Lower lobe of right lung (tissue), 2 donors: ENCODE results near the gene VAC14. TPM values are rescaled to one million over a fixed set of nuclear protein-coding genes. Genes with fewer than 3 reads are reported as not detected.

ENCODE experiments used
- ATAC-seq, 2 donors: fragments of 200-7000 bp; cut with Tn5 transposase; one replicate each; pipeline ENCODE4 v1.9.1; 2020 to 2022; ENCODE audit warnings: mild to moderate bottlenecking in 2 of 2, moderate library complexity in 2 of 2
- DNase-seq: peaks from one replicate; pipeline ENCODE4 v3.0.0-alpha.2; 2020
- H3K27ac ChIP-seq: fragments of 200-600 bp; one replicate; pipeline ENCODE4 v1.8.0; 2022
- H3K27me3 ChIP-seq: fragments of 200-600 bp; one replicate; pipeline ENCODE4 v1.8.0; 2022; ENCODE audit warnings: low read depth
- H3K36me3 ChIP-seq: fragments of 200-600 bp; one replicate; pipeline ENCODE4 v1.8.0; 2022; ENCODE audit warnings: mild to moderate bottlenecking
- H3K4me1 ChIP-seq: fragments of 200-600 bp; one replicate; pipeline ENCODE4 v1.8.0; 2022
- H3K4me3 ChIP-seq: fragments of 200-600 bp; one replicate; pipeline ENCODE4 v1.8.0; 2022; ENCODE audit warnings: mild to moderate bottlenecking
- H3K9me3 ChIP-seq: fragments of 200-600 bp; one replicate; pipeline ENCODE4 v1.8.0; 2022
- intact Hi-C: fragments of 100-400 bp; cut with DNase I; formaldehyde crosslinking; loops from one replicate; pipeline ENCODE4 v1.11.0; 2022
- total RNA-seq: library from RNA; stranded (reverse); fragmentation: NEBNext Ultra II Directional; extraction: Animal tissue kit (Norgen Biotek cat#: 25700); gene quantifications from one replicate; pipeline ENCODE4 v1.2.1, GENCODE V29; 2021
- TF ChIP-seq, protein P1 (sequence below): fragments of 200-600 bp; IDR thresholded peaks from one replicate; pipeline ENCODE4 v1.8.0; 2022; ENCODE audit warnings: antibody characterized with exemption, mild to moderate bottlenecking
- donor health status: DM: no; HTN: yes; CAD: no; lungs with severe emphysema.

VAC14 gene
- total RNA-seq, 1 donor from 2014 or later: 49.1 TPM

DNA sequence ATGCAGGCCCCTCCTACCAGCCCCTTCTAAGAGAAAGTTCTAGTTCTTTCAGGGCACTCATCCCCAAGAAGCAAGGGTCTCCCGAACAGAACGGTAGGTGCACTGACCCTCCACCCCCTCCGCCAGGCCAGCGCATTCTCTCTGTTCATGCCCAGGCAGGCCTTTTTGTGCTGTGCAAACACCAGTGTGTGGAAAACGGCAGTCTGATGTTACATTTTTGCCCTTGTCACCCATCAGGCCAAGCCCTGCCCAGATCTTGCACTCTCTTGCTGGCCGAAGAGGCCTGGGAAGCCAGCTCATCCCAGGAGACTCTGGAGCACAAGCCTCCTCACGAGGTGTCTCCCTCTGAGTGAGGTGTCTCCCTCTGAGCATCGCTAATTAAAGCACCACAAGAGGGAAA, 99.0 kb downstream of the VAC14 start:
- H3K4me1 ChIP-seq: peaks cover 62% of the 10 kb centered on the region
- TF ChIP-seq, protein P1, sequence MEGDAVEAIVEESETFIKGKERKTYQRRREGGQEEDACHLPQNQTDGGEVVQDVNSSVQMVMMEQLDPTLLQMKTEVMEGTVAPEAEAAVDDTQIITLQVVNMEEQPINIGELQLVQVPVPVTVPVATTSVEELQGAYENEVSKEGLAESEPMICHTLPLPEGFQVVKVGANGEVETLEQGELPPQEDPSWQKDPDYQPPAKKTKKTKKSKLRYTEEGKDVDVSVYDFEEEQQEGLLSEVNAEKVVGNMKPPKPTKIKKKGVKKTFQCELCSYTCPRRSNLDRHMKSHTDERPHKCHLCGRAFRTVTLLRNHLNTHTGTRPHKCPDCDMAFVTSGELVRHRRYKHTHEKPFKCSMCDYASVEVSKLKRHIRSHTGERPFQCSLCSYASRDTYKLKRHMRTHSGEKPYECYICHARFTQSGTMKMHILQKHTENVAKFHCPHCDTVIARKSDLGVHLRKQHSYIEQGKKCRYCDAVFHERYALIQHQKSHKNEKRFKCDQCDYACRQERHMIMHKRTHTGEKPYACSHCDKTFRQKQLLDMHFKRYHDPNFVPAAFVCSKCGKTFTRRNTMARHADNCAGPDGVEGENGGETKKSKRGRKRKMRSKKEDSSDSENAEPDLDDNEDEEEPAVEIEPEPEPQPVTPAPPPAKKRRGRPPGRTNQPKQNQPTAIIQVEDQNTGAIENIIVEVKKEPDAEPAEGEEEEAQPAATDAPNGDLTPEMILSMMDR: no peak
- peak overlapping the region; percentile 47 for H3K27ac ChIP-seq
- peaks cover 9% of the 10 kb centered on the region for H3K36me3 ChIP-seq
- no peak for DNase-seq
- H3K9me3 ChIP-seq: no peaks in the 10 kb centered on the region
- H3K4me3 ChIP-seq: no peak overlapping the region
- ATAC-seq: no peak
- intact Hi-C loops: no loop called here
- no peaks in the 10 kb centered on the region for H3K27me3 ChIP-seq

DNA sequence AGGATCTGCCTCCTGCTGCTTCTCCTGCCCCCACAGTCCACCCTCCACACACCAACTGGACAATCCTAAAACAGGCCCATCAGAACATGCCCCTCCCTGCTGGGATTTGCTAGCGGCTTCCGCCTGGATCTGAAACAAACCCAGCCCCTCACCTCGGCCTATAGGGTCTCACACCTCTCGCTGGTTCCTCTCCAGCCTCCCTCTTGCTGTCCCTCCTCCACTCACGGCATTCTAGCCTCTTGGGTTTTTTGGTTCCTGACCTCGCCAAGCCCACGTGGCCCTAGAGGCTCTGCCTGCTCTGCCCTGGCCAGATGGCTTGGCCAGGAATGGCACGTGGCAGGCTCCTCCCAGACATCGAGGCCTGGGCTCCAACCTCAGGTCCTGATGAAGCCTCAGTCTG, 99.4 kb downstream of the VAC14 start:
- H3K27ac ChIP-seq: no peak overlapping the region
- TF ChIP-seq, protein P1: no peak
- H3K27me3 ChIP-seq: no peaks in the 10 kb centered on the region
- H3K36me3 ChIP-seq: peaks cover 9% of the 10 kb centered on the region
- ATAC-seq: no peak
- no peak overlapping the region for H3K4me3 ChIP-seq
- H3K4me1 ChIP-seq: peaks cover 62% of the 10 kb centered on the region
- no peak for DNase-seq
- no peaks in the 10 kb centered on the region for H3K9me3 ChIP-seq
- intact Hi-C loops: no loop called here

DNA sequence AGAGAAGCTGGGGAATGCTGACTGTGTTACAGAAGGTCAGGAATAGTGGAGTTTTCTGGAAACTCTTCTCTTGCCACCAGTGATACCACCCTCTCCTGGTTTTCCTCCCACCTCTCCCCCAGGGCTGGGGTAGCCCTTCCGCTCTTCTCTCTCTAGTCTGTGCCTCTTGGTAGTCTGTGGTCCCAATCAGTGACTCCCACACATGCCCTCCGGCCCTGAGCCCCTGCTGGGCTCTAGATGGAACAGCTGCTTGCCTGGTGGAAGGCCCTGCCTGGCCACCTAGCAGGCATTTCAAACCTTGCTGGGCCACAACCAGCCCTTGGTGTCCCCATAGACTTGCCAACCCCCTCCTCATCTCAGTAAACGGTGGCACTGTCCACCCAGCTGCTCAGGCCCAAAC, 99.9 kb downstream of the VAC14 start:
- Histone ChIP-seq H3K36me3 (peaks cover 9% of the 10 kb centered on the region), H3K9me3 (no peaks in the 10 kb centered on the region), H3K4me1 (peaks cover 62% of the 10 kb centered on the region), H3K27ac (no peak overlapping the region), H3K4me3 (no peak overlapping the region), H3K27me3 (no peaks in the 10 kb centered on the region)
- intact Hi-C loops: no loop called here
- DNase-seq (no peak), ATAC-seq (no peak)
- TF ChIP-seq, protein P1: no peak

DNA sequence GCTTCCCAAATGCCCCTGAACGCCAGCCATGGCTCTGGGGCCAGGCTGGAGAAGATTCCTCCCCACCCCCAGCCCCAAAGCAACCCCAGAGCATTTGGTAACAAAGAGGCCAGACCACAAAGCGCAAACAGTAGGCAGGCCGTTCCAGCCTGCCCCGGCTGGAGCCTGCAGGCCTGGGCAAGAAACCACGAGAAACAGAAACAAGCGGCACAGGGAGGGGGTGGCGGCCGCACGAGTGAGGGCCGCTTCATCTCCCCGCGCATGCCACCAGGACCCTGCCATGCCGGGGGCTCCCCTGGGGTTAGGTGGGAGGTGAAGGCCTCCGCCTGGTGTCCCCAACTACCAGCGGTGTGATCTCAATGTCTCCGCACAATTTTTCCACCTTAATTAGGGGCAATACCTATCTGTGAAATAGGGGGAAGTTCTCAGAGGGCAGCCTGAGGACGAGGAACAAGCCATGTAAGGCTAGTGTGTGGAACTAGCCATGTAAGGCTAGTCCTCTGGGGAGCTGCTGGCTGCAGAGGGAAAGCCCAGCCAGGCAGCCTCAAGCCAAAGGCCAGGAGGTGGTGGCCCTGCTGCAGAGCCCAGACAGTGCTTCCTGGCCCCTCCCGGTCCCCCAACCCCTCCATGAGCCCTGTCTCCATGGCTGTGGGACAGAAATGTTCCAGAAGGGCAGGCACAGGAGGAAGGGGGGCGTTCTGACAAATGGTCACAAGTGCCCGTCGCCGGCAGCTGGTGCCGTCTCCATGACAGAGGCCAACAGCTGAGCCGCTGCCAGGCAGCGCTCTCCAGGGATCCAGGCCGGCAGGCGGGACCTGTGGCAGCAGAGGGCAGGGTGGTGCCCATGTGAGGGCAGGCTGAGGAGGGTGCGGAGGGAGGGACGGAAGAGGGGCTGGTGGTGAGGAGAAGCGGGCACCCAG, 100.6 kb downstream of the VAC14 start:
- Histone ChIP-seq H3K27ac (no peak overlapping the region), H3K4me3 (no peak overlapping the region), H3K36me3 (peaks cover 14% of the 10 kb centered on the region), H3K27me3 (no peaks in the 10 kb centered on the region), H3K4me1 (peaks cover 66% of the 10 kb centered on the region), H3K9me3 (no peaks in the 10 kb centered on the region)
- DNase-seq: peak; percentile 65
- peak in 1 of 2 donors; percentile 27 for ATAC-seq
- TF ChIP-seq, protein P1: no peak
- intact Hi-C loops: no loop called here

DNA sequence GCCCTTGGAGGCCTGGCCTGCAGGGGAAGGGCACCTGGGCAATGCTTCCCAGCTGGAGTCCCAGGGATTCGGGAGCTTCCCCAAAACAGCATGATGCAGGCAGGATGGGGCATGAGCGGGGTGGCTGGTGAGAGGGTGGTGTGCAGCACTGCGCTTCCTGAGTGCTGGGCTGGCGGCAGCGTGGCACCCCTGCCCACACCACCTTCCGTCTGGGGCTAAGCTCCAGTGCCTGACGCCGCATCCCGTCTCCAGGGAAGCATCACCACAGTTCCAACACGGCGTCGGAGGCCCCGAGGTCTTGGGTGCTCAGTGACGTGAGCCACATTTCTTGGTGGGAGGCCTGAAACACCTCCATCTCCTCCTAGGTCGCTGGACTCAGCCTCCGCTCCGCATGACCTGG, 101.3 kb downstream of the VAC14 start:
- Histone ChIP-seq H3K27ac (no peak overlapping the region), H3K4me1 (peaks cover 72% of the 10 kb centered on the region)

More for the DNA sequence above, 101.3 kb downstream of the VAC14 start:
- no peak for ATAC-seq
- TF ChIP-seq, protein P1: no peak
- peaks cover 14% of the 10 kb centered on the region for H3K36me3 ChIP-seq
- intact Hi-C loops: no loop called here
- H3K27me3 ChIP-seq: no peaks in the 10 kb centered on the region
- no peak for DNase-seq
- H3K4me3 ChIP-seq: no peak overlapping the region
- H3K9me3 ChIP-seq: no peaks in the 10 kb centered on the region
